Measurements from ENCODE around the gene MTFP1.
"Not testable (repeated sequence)": the region's sequence is repeated elsewhere in the genome, so short reads cannot be mapped to it uniquely, and the experiment has no call there.

MTFP1 gene

GRCh38 chr22:30455075-30455840 is 29.7 kb downstream of the MTFP1 start:
- DNase-seq = no peak

GRCh38 chr22:30457981-30458380 is 32.4 kb downstream of the MTFP1 start:
- DNase-seq = peak; percentile 53 to 80 (median 68)

GRCh38 chr22:30459181-30460052 is 33.8 kb downstream of the MTFP1 start:
- peak; percentile 60 to 85 (median 79) for DNase-seq

DNA sequence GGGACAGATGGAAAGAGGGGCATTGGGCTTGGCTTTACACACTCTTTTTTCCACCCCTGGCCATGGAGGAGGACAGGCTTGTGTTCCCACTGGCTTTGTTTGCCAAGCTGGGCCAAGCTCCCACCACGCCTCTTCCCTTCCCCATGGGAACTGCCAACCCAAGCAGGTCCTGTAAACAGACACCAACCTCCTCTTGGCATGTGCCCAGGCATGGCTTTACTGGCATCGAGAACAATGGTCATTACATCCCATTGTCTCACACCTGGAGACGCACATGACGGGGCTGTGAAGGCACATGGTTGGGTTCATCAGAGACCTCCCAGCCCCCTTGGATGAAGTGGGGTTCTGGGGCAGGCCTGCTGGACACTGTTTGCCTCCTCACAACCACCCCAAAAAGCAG is 34.6 kb downstream of the MTFP1 start:
- DNase-seq = no peak

GRCh38 chr22:30460555-30460954 is 35.0 kb downstream of the MTFP1 start:
- DNase-seq = not testable (repeated sequence)

GRCh38 chr22:30469165-30469564 is 43.6 kb downstream of the MTFP1 start:
- no peak for DNase-seq

- no peak for DNase-seq
These were observed 45.1 kb downstream of the MTFP1 start for GRCh38 chr22:30470655-30471054.

DNA sequence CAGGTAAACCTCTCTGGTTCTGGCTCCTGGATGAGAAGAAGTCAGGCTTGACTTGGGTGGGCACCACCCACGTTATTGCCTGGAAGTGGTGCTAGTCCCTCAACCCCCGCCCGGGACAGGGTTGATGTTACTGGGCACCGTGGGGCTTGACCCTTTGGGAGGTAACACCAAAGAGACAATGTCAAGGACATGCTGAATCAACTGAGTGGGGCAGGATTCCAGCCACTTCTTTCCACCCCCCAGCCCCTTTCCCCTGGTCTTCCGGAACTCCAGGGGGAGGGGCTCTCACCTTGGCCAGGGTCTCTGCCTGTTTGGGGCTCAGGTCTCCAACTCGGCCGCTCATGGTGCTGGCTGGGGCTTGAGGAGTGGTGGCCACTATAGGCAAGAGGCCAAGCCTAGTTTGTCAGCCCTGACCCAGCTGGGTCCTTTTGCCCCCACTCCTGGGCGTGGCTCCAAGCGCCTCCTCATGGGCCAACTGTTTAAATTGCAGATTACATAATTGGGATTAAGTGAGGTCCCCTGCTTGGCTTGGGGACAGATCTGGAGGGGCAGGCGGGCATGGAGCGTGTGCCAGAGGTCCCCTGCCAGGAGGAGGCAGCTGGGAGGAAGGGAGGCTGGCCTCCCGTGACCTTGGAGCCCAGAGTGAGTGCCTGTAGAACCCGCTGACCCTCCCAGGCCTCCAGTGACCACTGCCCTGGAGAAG is 46.2 kb downstream of the MTFP1 start, which contains the start of gene SEC14L3:
Gene SEC14L3, minus strand, starts transcription at position 402 of the 703 bp plus-strand sequence. Its CDS starts 59 bp downstream, at position 343.
- no peak for DNase-seq

- no peak for DNase-seq
These were observed 47.6 kb downstream of the MTFP1 start for GRCh38 chr22:30472994-30473720.

GRCh38 chr22:30474121-30474520 is 48.6 kb downstream of the MTFP1 start:
- DNase-seq = no peak

GRCh38 chr22:30474683-30475424 is 49.3 kb downstream of the MTFP1 start:
- no peak for DNase-seq

Measured in suppressor macrophage (primary cell).